Stimulated activated CD8-positive, alpha-beta memory T cell treated with anti-CD3 and anti-CD28 coated beads, Interleukin-4, amount 100 ng/mL, for 1 hour (primary cell): Measurements from ENCODE around the gene WDR59.
"Not testable (repeated sequence)": the region's sequence is repeated elsewhere in the genome, so short reads cannot be mapped to it uniquely, and the experiment has no call there.

Experiments used
- DNase-seq, 2 donors: peaks; one replicate each; pipeline ENCODE4 v3.0.0-alpha.2; 2020; ENCODE audit warnings: low read depth in 2 of 2, low spot score in 1 of 2

Gene WDR59

GRCh38 chr16:74867281-74867849 is 117.6 kb downstream of the WDR59 start:
- DNase-seq: no peak

GRCh38 chr16:74865922-74866598 is 118.9 kb downstream of the WDR59 start:
- DNase-seq: no peak

GRCh38 chr16:74862743-74863244 is 122.1 kb downstream of the WDR59 start:
- no peak for DNase-seq

- DNase-seq: no peak
These were observed 132.4 kb downstream of the WDR59 start for GRCh38 chr16:74852500-74852875.

DNA sequence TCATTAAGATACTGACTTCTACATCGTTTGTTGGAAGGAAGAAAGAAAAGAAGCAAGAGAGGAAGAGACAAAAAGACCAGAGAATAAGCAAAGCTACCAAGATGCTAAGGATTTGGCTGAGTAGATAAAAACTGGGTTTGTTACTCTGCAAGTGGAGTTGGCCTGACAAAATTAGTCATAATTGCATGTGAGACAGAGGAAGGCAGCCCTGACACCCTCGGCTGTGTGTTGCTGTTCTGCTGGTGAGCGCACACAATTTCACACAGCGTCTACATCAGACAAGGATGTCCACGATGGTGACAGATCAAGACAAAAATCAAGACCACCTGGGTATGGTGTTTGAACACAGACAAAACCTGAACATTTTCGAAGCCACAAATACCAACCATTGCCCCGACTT is 134.9 kb downstream of the WDR59 start:
- no peak for DNase-seq

- DNase-seq: no peak
These were observed 137.7 kb downstream of the WDR59 start for GRCh38 chr16:74847202-74847601.

- no peak for DNase-seq
These were observed 138.2 kb downstream of the WDR59 start for GRCh38 chr16:74846714-74847113.

DNA sequence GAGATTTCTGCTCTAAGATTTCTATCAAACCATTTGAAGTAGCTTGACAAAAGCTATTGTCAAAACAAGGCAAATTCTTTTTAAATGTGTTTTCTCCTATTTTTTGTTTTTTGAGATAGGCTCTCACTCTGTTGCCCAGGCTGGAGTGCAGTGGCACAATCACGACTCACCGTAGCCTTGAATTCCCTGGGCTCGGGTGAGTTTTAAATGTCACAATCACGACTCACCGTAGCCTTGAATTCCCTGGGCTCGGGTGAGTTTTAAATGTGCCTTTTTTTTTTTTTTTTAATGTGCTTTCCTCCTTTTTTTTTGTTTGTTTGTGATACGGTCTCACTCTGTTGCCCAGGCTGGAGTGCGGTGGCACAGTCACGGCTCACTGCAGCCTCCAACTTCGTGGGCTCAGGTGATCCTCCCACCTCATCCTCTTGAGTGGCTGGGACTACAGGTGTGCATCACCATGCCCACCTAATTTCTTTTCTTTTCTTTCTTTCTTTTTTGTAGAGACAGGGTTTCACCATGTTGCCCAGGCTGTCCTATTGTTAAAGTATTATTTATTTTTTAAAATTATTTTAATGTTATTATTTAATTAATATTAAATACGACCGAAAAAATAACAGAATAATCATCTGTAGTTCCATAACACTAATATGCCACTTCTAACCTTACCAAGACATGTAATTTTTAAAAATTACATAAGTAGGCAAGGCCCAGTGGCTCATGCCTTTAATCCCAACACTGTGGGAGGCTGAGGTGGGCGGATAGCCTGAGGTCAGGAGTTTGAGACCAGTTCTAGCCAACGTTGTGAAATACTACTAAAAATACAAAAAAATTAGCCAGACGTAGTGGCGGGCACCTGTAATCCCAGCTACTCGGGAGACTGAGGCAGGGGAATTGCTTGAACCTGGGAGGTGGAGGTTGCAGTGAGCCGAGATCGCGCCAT is 140.6 kb downstream of the WDR59 start:
- DNase-seq: no peak

DNA sequence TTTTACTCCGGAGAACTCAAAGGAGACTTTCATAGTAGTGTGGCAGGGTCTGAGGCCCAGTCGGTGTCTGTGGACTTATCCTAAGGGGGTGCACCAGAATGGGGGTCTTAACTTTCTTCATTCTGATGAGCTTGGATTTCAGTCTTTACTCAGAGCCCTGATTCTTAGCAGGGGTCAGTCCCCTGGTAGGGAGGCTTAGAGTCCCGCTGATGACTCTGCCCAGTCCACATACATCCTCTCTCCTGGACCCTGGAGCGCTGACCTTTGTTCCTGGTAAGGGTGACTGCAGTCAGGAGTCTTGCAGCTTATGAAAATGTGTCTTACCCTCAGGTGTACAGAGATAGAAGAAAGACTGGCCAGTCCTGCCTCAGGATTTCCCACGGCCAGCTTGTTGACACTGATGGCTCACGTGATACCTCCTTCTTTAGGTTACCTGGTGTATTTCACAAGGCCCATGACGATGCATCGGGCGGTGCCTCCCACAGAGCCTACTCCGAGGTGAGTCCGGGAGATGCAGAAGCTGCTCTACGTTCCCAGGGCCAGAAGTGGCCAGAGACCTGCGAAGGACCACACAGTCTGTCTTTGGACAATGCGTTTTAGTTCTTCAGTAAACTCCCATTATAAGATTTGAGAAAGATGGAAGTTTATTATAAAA is 141.4 kb downstream of the WDR59 start:
- not testable (repeated sequence) for DNase-seq

DNA sequence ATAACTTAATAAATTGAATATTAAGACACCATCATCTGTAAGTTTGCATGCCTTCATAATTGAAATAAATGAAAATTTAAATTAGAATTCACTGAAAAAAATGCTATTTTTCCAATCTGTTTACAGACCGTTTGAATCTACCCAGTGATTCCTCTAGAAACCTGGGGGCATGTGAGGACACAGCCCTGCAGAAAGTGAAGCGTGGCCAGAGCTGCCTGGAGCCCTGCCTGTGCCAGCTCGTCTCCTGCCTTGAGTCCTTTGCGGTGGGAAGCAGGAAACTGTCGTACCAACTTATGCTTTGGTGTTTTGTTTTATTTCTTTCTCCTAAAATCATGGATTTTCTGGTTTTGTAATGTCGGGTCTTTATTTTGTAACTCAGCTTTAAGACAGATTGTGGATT is 142.5 kb downstream of the WDR59 start:
- DNase-seq: no peak

DNA sequence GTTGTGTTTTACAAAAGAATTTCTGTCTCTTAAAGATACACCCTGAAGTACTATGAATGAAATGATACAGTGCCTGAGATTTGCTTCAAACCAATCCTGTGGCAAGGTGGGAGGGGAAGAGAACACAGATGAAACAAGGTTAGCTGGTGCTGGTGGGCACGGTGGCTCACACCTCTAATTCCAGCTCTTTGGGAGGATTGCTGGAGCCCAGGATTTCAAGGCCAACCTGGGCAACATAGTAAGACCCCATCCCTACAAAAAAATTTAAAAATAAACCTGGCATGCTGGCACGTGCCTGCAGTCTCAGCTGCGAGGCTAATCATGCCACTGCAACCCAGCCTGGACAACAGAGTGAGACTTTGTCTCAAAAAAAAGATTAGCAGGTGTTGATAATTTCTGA is 143.0 kb downstream of the WDR59 start:
- DNase-seq: no peak

DNA sequence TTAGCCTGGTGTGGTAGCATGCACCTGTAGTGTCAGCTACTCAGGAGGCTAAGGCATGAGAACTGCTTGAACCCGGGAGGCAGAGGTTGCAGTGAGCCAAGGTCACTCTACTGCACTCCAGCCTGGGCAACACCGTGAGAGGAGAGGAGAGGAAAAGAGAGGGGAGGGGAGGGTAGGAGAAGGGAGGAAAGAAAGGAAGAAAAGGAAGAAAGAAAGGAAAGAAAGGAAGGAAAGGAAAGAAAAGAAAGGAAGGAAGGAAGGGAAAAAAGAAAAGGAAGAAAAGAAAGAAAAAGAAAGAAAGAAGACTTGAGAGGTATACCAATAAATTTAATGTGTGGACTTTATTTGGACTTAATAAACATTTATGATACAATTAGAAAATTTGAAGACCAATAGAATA is 143.5 kb downstream of the WDR59 start:
- DNase-seq: no peak

DNA sequence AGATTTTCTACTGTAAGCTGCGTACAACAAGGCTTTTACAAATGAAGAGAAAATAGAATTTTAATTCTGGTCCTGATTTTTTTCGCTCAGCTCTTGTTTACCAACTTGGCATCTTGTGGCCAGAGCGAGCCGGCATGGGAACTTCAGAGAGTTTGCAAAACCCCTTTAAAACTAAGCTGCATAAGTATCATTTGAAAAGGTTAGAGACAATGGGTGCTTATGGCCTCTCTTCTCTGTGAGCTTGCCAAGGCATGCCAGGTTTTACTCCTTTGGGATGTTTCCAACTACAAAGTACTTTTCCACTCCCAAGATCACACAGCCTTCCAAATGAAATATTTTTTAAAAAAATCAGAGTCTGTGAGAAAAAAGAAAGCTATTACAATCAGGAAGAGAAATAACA is 147.9 kb downstream of the WDR59 start:
- no peak for DNase-seq

DNA sequence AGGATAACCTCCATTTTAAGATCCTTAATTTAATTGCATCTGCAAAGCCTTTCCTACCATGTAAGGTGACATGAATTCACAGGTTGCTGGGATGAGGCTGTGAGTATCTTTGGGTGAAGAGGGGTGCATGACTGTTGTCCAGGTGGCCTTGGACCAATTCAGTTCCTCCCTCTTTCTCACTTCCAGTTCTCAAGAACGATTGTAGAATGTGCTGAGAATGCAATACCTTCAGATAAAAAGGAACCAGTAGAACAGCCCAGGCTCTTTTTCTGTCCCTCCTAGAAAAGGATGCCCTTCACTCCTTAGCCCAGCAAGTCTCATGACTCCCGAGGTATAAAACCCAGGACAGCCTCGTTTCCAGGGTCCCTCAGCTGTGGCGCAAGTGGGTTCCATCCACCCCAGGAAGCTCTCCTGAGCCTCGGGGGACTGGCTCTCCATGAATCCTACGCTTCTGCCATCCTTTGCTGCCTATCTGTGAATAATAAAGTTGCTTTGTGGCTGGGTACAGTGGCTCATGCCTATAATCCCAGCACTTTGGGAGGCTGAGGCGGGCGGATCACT is 148.7 kb downstream of the WDR59 start:
- DNase-seq: no peak

GRCh38 chr16:74832228-74832627 is 152.7 kb downstream of the WDR59 start:
- DNase-seq: no peak

DNA sequence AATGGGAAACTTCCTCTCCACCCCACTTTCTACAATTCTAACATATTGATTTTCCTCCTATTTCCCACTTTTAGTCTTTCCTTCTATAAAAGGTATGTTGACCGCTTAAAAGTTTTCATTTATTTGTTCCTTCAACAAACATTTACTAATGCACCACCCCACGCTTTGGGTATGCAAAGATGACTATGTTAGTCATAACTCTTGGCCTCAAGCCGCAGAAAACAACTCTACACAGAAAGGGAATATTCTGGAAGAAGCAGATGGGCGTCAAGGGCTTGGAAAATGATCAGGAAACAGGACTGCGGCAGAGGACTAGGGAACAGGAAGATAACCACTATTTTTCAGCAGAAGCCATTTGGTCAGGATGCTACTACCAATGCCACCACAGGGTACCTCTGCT is 153.5 kb downstream of the WDR59 start:
- no peak for DNase-seq

DNA sequence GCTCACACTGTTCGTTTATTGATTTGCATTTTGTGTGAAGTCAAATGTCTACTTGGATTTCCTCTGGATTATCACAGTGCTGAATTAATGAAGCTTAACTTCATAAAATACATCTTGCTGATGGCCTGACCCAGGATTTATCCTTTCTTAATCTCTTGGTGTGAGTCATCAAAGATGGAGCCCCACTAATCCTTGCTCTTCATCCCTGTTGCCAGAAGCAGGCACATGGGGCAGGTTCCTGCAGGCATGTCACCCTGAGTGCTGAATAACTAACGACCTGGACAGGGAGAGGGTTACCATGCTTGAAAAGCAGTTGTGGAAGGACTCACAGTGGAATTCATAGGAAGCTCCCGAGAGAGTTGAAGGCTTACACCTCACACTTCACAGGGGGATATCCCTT is 154.3 kb downstream of the WDR59 start:
- no peak for DNase-seq

- no peak for DNase-seq
These were observed 155.3 kb downstream of the WDR59 start for GRCh38 chr16:74829637-74830036.

DNA sequence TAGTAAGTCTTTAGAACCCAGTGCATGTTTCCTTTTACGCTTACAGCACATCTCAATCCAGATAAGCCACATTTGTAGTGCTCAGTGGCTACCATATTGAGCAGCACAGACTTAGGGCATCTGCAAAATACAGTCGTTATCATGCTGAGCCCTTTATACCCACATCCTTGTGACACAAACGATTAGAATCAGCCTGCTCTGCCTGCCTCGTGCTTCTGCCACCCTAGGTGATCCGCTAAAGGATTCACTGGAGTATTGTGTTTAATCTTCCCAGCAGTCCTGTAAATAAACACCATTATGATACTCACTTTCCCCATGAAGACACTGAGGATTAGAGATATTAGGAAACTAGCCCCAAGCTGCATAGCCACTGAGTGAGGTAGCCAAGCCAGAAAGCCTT is 159.0 kb downstream of the WDR59 start:
- DNase-seq: no peak

DNA sequence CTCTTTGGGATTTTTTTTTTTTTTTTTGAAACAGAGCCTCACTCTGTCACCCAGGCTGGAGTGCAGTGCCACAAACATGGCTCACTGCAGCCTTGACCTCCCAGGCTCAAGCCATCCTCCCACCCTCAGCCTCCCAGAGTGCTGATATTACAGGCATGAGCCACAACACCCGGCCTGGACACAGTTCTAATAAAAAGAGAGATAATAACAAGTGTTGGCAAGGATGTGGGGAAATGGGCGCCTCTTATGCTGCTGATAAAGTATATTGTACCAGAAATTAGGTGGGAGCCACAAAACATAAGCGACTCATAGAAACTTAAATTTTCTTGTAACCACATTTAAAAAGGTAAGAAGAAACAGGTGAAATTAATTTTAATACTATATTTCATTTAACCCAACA is 159.9 kb downstream of the WDR59 start:
- DNase-seq: no peak
